Sciatic nerve (tissue), 2 donors: ENCODE data around the gene EPOP. TPM values are rescaled to one million over a fixed set of nuclear protein-coding genes. Genes with fewer than 3 reads are reported as not detected.

Source experiments
- ATAC-seq: fragments of 200-7000 bp; cut with Tn5 transposase; one replicate; pipeline ENCODE4 v1.9.1; 2020; ENCODE audit warnings: mild to moderate bottlenecking, moderate library complexity
- DNase-seq: peaks from one replicate; pipeline ENCODE4 v3.0.0-alpha.2; 2020; ENCODE audit warnings: low spot score
- intact Hi-C: fragments of 100-400 bp; cut with DNase I; formaldehyde crosslinking; loops from one replicate; pipeline ENCODE4 v1.14.2; 2022
- total RNA-seq: library from RNA; stranded (reverse); fragmentation: NEBNext Ultra II Directional; extraction: Animal tissue kit (Norgen Biotek cat#: 25700); gene quantifications from one replicate; pipeline ENCODE4 v1.2.1, GENCODE V29; 2021
- donor health status: DM: no; HTN: no; CAD: no.
- donor health status: DM: no; HTN: no; CAD: no.

Gene EPOP
- total RNA-seq, 1 donor from 2014 or later, result 1.5 TPM

GRCh38 chr17:38685491-38685890 is 10.7 kb upstream of the EPOP start:
- ATAC-seq, result peak; percentile 65
- intact Hi-C loops, result no loop called here
- no peak for DNase-seq

- intact Hi-C loops, result no loop called here
- ATAC-seq, result no peak
Observed at GRCh38 chr17:38681096-38681495, 6.3 kb upstream of the EPOP start.

GRCh38 chr17:38677819-38678218 is 3.1 kb upstream of the EPOP start:
- intact Hi-C loops, result loop anchor here (5.0 kb wide), 1 partner anchor 54 kb away; the partner anchor contains the start of gene CISD3
- ATAC-seq, result no peak

More at GRCh38 chr17:38681096-38681495, 6.3 kb upstream of the EPOP start:
- no peak for DNase-seq

GRCh38 chr17:38676706-38677504 is 2.1 kb upstream of the EPOP start:
- peak; percentile 90 for DNase-seq
- peak; percentile 86 for ATAC-seq
- intact Hi-C loops, result loop anchor here (5.0 kb wide), 1 partner anchor 55 kb away; the partner anchor contains the start of gene CISD3

More at GRCh38 chr17:38677819-38678218, 3.1 kb upstream of the EPOP start:
- DNase-seq, result no peak

GRCh38 chr17:38674014-38674748 is 576 bp downstream of the EPOP start:
- ATAC-seq (no peak), DNase-seq (no peak)
- intact Hi-C loops, result no loop called here

- ATAC-seq (no peak), DNase-seq (no peak)
- intact Hi-C loops, result no loop called here
Observed at GRCh38 chr17:38673707-38674013, 1.1 kb downstream of the EPOP start.

GRCh38 chr17:38672788-38673706 is 1.7 kb downstream of the EPOP start:
- DNase-seq (no peak), ATAC-seq (no peak)
- intact Hi-C loops, result no loop called here

GRCh38 chr17:38671939-38672720 is 2.6 kb downstream of the EPOP start:
- intact Hi-C loops, result no loop called here
- no peak for ATAC-seq
- no peak for DNase-seq

- intact Hi-C loops, result loop anchor here (10.0 kb wide), 1 partner anchor 175 kb away; no protein-coding TSS in a partner anchor
- ATAC-seq (no peak), DNase-seq (no peak)
Observed at GRCh38 chr17:38669520-38669919, 5.2 kb downstream of the EPOP start.

- no peak for DNase-seq
- intact Hi-C loops, result loop anchor here (2.0 to 10.0 kb wide), 2 partner anchors 109 to 173 kb away; no protein-coding TSS in a partner anchor
- ATAC-seq, result no peak
Observed at GRCh38 chr17:38667787-38668122, 7.0 kb downstream of the EPOP start.

GRCh38 chr17:38667099-38667786 is 7.5 kb downstream of the EPOP start:
- peak; percentile 68 for ATAC-seq
- intact Hi-C loops, result loop anchor here (2.0 to 10.0 kb wide), 2 partner anchors 108 to 172 kb away; no protein-coding TSS in a partner anchor
- peak; percentile 77 for DNase-seq

GRCh38 chr17:38663964-38664644 is 10.7 kb downstream of the EPOP start:
- DNase-seq (no peak), ATAC-seq (no peak)
- intact Hi-C loops, result loop anchor here (10.0 kb wide), 1 partner anchor 169 kb away; no protein-coding TSS in a partner anchor

- intact Hi-C loops, result loop anchor here (10.0 kb wide), 1 partner anchor 168 kb away; no protein-coding TSS in a partner anchor
- no peak for DNase-seq
Observed at GRCh38 chr17:38663125-38663751, 11.5 kb downstream of the EPOP start.

GRCh38 chr17:38660097-38661025 is 14.4 kb downstream of the EPOP start:
- intact Hi-C loops, result loop anchor here (10.0 kb wide), 1 partner anchor 166 kb away; no protein-coding TSS in a partner anchor
- DNase-seq, result peak; percentile 42
- ATAC-seq, result no peak

More at GRCh38 chr17:38663125-38663751, 11.5 kb downstream of the EPOP start:
- ATAC-seq, result peak; percentile 45

- intact Hi-C loops, result no loop called here
- no peak for ATAC-seq
- DNase-seq, result peak; percentile 30
Observed at GRCh38 chr17:38659415-38659814, 15.3 kb downstream of the EPOP start.
